IPS-18a (cell line): Measurements from ENCODE around the gene DEF6.

Source experiments
- H3K27ac ChIP-seq: one replicate; pipeline ENCODE4 v1.5.1; 2013; ENCODE audit warnings: low read length
- H3K27me3 ChIP-seq: one replicate; pipeline ENCODE4 v1.6.1; 2013; ENCODE audit warnings: mild to moderate bottlenecking, low read length; ENCODE audit not compliant: control insufficient read depth, insufficient read depth
- H3K36me3 ChIP-seq: one replicate; pipeline ENCODE4 v1.6.1; 2013; ENCODE audit warnings: low read depth, low read length; ENCODE audit not compliant: control insufficient read depth
- H3K4me1 ChIP-seq: one replicate; pipeline ENCODE4 v1.6.1; 2013; ENCODE audit warnings: low read depth, low read length; ENCODE audit not compliant: control insufficient read depth
- H3K4me3 ChIP-seq: one replicate; pipeline ENCODE4 v1.5.1; 2013; ENCODE audit warnings: low read length
- H3K9ac ChIP-seq: one replicate; pipeline ENCODE4 v1.6.1; 2013; ENCODE audit warnings: mild to moderate bottlenecking, low read length, moderate library complexity
- H3K9me3 ChIP-seq: one replicate; pipeline ENCODE4 v1.6.1; 2013; ENCODE audit warnings: low read depth, low read length; ENCODE audit not compliant: control insufficient read depth

The DEF6 gene

DNA sequence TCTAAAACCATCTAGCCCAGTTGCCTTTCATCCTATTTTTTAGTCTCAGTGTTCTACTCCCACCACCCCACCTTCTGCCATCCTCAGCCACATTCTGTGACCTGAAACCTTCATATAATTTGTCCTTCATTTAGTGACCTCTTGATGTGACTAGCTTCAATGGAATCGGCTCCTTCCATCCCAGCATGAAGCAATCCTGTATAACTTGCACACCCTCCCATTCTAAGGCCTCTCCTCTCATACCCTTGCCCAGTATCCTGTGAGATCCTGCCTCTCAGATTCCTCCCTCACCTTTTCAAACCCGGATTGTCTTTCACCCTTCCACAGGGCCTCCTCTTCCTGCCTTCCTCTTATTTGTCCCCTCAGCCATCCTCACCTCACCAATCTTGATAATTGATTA, 35.0 kb upstream of the DEF6 start:
- no peak overlapping the region for H3K27ac ChIP-seq
- no peaks in the 10 kb centered on the region for H3K27me3 ChIP-seq
- no peak overlapping the region for H3K4me3 ChIP-seq
- no peak overlapping the region for H3K9ac ChIP-seq
- H3K9me3 ChIP-seq, result no peaks in the 10 kb centered on the region
- no peaks in the 10 kb centered on the region for H3K36me3 ChIP-seq
- peaks cover 3% of the 10 kb centered on the region for H3K4me1 ChIP-seq

DNA sequence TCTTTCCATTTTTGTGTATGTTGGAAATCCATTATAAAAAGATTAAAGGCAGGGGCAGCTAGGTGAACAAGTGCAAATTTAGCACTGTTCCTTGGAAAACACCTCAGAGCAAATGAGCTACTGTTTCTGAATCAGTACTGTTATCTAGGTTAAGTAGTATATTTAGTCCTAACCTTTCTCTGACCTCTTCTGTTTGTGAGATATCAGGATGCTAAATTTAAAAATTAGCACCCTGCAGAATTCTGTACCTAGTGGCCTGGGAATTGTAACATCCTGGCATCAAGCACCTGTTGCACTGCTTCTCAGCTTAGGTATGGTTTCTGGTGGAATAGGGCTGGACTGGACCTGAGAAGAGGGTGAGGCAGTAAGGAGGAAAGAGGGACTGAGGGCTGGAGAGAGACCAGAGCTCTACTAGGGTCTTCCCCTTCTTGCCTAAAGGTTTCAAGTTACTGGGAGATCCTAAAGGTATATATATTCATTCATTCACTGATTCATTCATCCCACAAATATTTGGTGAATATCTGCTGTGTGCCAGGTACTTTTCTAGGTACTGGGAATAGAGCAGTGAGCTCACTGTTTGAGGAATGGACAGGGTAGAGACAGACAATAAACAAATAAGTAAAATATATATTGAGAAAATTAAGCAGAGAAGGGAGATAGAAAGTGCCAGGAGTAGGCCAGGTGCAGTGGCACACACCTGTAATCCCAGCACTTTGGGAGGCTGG, 32.9 kb upstream of the DEF6 start:
- H3K9ac ChIP-seq, result no peak overlapping the region
- H3K4me3 ChIP-seq, result no peak overlapping the region
- H3K27ac ChIP-seq, result no peak overlapping the region
- no peaks in the 10 kb centered on the region for H3K27me3 ChIP-seq
- no peaks in the 10 kb centered on the region for H3K4me1 ChIP-seq
- no peaks in the 10 kb centered on the region for H3K36me3 ChIP-seq
- H3K9me3 ChIP-seq, result no peaks in the 10 kb centered on the region

DNA sequence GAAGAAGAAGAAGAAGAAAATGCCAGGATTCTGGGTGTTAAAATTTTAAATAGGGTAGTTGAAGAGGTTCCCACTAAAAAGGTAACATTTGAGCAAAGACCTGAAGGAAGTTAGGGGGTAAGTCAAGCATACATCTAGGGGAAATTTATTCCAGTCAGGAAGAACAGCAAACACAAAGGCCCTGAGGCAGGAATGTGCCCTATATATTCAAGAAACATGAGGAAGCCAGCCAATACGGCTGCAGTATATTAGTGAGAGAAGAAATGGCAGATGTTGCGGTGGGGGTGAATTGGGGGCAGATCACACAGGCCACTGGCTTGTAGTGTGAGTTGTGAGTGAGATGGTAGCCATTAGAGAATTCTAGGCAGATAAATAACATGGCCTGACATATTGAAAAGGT, 32.1 kb upstream of the DEF6 start:
- H3K4me3 ChIP-seq, result no peak overlapping the region
- no peaks in the 10 kb centered on the region for H3K36me3 ChIP-seq
- no peaks in the 10 kb centered on the region for H3K9me3 ChIP-seq
- H3K9ac ChIP-seq, result no peak overlapping the region
- H3K27me3 ChIP-seq, result no peaks in the 10 kb centered on the region
- H3K27ac ChIP-seq, result no peak overlapping the region
- H3K4me1 ChIP-seq, result no peaks in the 10 kb centered on the region

DNA sequence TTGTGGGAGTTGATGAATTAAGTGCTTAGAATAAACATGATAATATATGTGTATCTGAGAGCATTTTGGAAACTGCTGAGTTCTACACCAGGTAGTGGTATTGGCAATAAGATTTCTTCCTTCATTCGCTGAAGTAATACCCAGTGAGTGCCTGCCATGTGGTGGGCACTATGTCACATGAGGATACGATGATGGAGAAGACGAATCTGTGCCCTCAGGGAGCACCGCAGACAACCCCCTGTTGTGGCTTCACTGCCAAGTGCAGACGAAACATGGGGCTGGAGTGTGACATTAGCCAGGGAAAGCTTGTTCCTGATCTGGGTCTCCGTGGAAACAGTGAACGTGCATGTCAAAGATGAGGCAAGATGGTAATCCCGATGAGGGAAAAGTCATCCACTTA, 30.2 kb upstream of the DEF6 start:
- H3K4me3 ChIP-seq, result no peak overlapping the region
- no peak overlapping the region for H3K27ac ChIP-seq
- H3K36me3 ChIP-seq, result no peaks in the 10 kb centered on the region
- no peak overlapping the region for H3K9ac ChIP-seq
- no peaks in the 10 kb centered on the region for H3K9me3 ChIP-seq
- H3K27me3 ChIP-seq, result no peaks in the 10 kb centered on the region
- no peaks in the 10 kb centered on the region for H3K4me1 ChIP-seq

DNA sequence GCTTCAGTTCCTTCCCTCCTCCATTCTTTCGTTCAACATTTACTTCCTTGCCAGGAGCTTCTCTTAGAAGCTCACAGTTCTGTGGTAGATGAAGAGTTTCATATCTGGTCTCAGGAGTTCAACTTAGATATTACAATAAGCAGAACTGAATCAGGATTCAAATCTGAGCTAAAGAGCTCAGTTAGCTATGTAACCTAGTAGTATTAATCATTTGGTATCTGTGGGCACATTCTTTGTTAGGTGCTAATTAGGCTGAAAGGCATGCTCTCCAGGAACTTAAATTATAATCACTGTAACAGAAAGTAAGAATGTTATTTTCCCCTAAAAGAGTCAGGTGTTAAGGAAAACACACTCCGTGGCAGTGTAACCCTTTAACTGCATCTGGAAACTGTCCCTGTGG, 29.7 kb upstream of the DEF6 start:
- Histone ChIP-seq H3K9ac (no peak overlapping the region), H3K4me1 (no peaks in the 10 kb centered on the region), H3K4me3 (no peak overlapping the region), H3K9me3 (no peaks in the 10 kb centered on the region), H3K27me3 (no peaks in the 10 kb centered on the region), H3K36me3 (no peaks in the 10 kb centered on the region), H3K27ac (no peak overlapping the region)

DNA sequence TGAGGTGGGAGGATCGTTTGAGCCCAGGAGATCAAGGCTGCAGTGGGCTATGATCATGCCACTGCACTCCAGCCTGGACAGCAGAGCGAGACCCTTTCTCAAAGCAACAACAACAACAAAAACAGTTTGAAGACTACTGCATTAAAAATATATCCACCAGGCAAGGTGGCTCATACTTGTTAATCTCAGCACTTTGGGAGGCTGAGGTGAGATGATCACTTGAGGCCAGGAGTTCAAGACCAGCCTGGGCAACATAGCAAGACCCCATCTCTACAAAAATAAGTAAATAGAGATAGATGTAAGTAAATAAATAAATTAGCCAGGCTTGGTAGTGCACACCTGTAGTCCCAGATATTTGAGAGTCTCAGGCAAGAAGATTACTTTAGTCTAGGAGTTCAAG, 25.6 kb upstream of the DEF6 start:
- Histone ChIP-seq H3K9ac (no peak overlapping the region), H3K4me3 (no peak overlapping the region), H3K36me3 (no peaks in the 10 kb centered on the region), H3K4me1 (no peaks in the 10 kb centered on the region), H3K9me3 (no peaks in the 10 kb centered on the region), H3K27me3 (no peaks in the 10 kb centered on the region), H3K27ac (no peak overlapping the region)

DNA sequence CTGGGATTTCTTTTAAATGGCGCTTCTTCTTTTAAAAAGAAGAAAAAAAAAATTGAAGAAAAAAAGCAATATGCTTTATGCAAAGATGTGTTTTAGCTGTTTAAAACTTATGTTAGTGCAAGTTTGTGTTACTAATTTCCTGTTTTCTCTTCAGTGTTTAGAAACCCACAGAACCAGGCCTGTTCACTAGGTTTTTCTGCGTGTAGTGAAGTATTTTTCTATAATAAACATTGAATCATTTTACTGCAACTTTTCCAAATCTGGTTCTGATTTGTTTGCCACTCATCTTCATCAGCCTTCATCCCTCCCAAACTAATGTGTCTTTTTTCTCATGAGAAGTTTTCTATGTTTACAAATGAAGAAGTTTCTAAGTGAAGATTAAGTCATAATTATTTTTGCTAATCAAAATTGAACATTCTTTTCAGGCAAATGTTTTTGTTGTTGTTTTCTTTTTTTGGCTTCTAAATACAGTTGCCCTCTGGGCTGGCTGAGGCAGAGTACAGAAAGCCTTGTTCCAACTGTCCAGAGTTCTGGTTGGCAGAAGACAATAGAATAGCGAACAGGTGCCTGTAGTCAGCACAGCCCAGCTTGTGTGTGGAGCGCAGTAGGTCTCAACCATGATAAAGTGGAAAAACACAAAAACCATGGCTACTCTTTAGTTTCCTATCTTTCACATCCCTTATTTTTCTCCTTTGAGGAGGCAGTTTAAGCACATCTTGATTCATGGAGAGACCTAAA, 23.6 kb upstream of the DEF6 start:
- Histone ChIP-seq H3K4me1 (no peaks in the 10 kb centered on the region), H3K36me3 (no peaks in the 10 kb centered on the region), H3K9me3 (no peaks in the 10 kb centered on the region), H3K27ac (no peak overlapping the region), H3K27me3 (no peaks in the 10 kb centered on the region), H3K4me3 (no peak overlapping the region), H3K9ac (no peak overlapping the region)

DNA sequence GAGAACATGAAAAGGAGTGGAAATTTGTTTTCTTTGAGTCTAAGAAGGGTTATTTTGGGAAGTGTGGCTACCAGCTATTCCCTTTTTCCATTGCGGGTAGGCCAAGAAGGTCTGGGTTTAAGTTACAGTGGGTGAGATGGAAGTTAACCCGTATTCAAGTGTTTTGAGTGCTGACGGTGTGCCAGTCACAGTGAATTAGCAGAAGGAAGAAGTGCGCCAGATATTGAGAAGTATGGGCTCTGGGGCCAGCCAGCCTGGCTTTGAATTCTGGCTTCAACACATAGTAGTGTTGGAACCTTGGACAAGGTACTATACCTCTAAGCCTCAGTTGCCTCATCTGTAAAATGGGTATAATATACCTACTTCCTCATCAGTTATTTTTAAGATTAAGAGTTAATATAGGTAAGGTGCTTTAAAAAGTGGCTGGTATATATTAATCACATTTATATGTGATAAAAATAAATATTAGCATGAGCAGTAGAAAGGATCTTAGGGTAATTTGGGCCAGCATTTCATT, 21.8 kb upstream of the DEF6 start:
- Histone ChIP-seq H3K9ac (no peak overlapping the region), H3K27me3 (no peaks in the 10 kb centered on the region), H3K36me3 (no peaks in the 10 kb centered on the region), H3K4me1 (no peaks in the 10 kb centered on the region), H3K27ac (no peak overlapping the region), H3K4me3 (no peak overlapping the region), H3K9me3 (no peaks in the 10 kb centered on the region)

DNA sequence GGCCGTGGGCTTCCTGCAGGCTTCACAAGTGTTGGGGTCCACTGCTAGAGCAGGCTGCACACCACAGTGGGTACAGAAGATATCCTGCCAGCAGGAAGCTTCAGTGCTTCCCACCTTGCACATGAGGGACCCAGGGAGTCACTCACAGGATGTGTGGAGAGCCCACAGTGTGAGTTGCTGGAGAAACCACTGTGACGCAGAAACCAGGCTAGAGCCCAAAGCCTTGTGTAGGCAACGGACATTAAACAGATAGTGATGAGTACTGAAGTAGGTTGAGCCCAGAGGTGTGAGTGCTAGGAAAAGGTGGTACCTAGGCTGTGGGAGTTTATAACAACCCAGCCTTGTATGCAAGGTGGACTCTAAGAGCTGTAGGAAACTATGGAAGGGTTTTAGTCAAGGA, 18.9 kb upstream of the DEF6 start:
- Histone ChIP-seq H3K9ac (no peak overlapping the region), H3K27ac (no peak overlapping the region), H3K4me1 (no peaks in the 10 kb centered on the region), H3K27me3 (no peaks in the 10 kb centered on the region), H3K36me3 (peaks cover 11% of the 10 kb centered on the region), H3K9me3 (no peaks in the 10 kb centered on the region), H3K4me3 (no peak overlapping the region)

DNA sequence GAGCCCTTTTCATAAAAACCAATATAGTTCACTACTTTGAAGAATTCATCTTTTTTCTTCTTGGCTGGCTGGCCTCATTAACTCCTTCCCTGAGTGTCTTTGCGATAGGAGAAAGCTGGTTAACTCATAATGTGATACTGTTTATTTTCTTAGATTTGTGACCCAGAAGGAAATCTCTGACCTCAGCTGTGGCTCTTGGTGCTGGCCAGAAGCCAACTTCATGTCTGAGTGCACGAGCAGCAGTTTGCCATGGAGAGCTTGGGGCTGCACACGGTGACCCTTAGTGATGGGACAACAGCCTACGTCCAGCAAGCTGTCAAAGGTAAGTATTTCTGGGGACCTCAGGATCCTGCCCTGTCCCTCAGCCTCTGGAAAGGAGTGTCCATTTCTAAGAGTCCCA, 16.7 kb upstream of the DEF6 start:
- Histone ChIP-seq H3K4me3 (no peak overlapping the region), H3K27ac (no peak overlapping the region), H3K27me3 (no peaks in the 10 kb centered on the region), H3K4me1 (no peaks in the 10 kb centered on the region), H3K9ac (no peak overlapping the region), H3K9me3 (no peaks in the 10 kb centered on the region), H3K36me3 (peaks cover 18% of the 10 kb centered on the region)

DNA sequence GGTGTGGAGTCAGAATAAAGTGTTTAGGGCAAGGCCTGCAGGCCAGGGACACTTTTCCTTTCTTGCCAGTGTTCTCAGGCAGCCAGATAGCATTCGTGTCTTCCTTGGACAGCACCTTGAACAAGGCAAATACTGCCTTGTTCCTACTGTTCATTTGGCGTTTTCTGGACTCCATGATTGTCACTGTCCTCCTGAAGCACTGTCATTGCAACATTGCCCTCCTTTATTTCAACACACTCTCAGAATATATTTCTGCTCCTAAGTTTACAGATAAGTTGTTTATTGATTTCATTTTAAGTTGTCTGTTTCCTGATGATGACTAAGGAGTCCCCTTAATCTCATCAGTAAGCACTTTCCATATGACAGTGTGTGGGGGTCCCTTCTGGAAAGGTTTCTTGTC, 15.1 kb upstream of the DEF6 start:
- Histone ChIP-seq H3K4me3 (no peak overlapping the region), H3K27me3 (no peaks in the 10 kb centered on the region), H3K9ac (no peak overlapping the region), H3K4me1 (no peaks in the 10 kb centered on the region), H3K27ac (no peak overlapping the region), H3K9me3 (no peaks in the 10 kb centered on the region), H3K36me3 (peaks cover 20% of the 10 kb centered on the region)

DNA sequence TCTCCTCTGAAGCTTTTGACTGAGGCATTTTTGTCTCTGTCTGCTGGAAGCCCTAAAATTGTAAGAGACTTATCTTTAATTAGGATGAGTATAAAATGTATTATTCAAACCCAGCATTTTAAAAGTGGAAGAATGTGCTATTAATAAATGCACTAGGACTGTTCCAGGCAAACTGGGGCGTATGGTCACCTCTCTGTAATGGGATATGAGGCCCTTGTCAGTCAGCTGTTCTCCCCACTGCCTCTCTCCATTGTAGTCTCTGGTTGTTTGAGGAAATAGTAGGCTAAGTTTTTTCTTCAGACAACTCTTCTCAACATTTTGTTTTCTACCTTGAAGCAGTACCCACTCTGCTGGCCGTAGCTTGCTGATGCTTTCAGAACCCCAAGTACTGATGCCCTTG, 14.3 kb upstream of the DEF6 start:
- Histone ChIP-seq H3K27me3 (no peaks in the 10 kb centered on the region), H3K4me3 (no peak overlapping the region), H3K27ac (no peak overlapping the region), H3K9ac (no peak overlapping the region), H3K36me3 (peaks cover 23% of the 10 kb centered on the region), H3K9me3 (no peaks in the 10 kb centered on the region), H3K4me1 (no peaks in the 10 kb centered on the region)
